Activated CD8-positive, alpha-beta T cell treated with anti-CD3 and anti-CD28 coated beads for 36 hours (primary cell): ENCODE data around the gene KNCN. TPM values are rescaled to one million over a fixed set of nuclear protein-coding genes. Genes with fewer than 3 reads are reported as not detected.

ENCODE experiments used
- ATAC-seq: fragments of 200-7000 bp; cut with Tn5 transposase; one replicate; pipeline ENCODE4 v1.10.0; 2021; ENCODE audit warnings: mild to moderate bottlenecking, moderate library complexity
- CTCF ChIA-PET: fragments of 350-600 bp; sonication (Branson Sonifier 250); formaldehyde crosslinking; loops from one replicate; lab custom pipeline; 2021; ENCODE audit warnings: antibody characterized with exemption; lab: Charles Lee
- POLR2A ChIA-PET: fragments of 350-600 bp; sonication (Branson Sonifier 250); formaldehyde crosslinking; loops from one replicate; lab custom pipeline; 2021; ENCODE audit warnings: antibody characterized with exemption; lab: Charles Lee
- DNase-seq: peaks from one replicate; pipeline ENCODE4 v3.0.0-alpha.2; 2020
- H3K27ac Mint-ChIP-seq: one replicate; pipeline ENCODE4 v1.8.0; 2021; ENCODE audit warnings: mild to moderate bottlenecking, mixed read lengths
- H3K27me3 Mint-ChIP-seq: one replicate; pipeline ENCODE4 v1.8.0; 2021; ENCODE audit warnings: mixed read lengths
- H3K36me3 Mint-ChIP-seq: one replicate; pipeline ENCODE4 v1.8.0; 2021; ENCODE audit warnings: low read depth, mixed read lengths
- H3K4me1 Mint-ChIP-seq: one replicate; pipeline ENCODE4 v1.8.0; 2021; ENCODE audit warnings: low read depth, mixed read lengths
- H3K4me3 Mint-ChIP-seq: one replicate; pipeline ENCODE4 v1.8.0; 2021; ENCODE audit warnings: mild to moderate bottlenecking, moderate library complexity, mixed read lengths
- H3K9me3 Mint-ChIP-seq: one replicate; pipeline ENCODE4 v1.8.0; 2021; ENCODE audit warnings: mixed read lengths
- intact Hi-C: fragments of 100-400 bp; cut with micrococcal nuclease; formaldehyde crosslinking; loops from one replicate; pipeline ENCODE4 v1.10.0; 2022
- total RNA-seq, 2 experiments: library from RNA; stranded (reverse); gene quantifications; one replicate each; pipeline ENCODE4 v1.2.3, GENCODE V29; 2021
- TF ChIP-seq, protein P1 (sequence below): fragments of 200-600 bp; IDR thresholded peaks from one replicate; pipeline ENCODE4 v1.8.0; 2022; ENCODE audit warnings: antibody characterized with exemption, mild to moderate bottlenecking

Gene KNCN
- total RNA-seq, 2 experiments from 2014 or later: not detected

GRCh38 chr1:46517010-46517600 lies 34.3 kb downstream of the KNCN start:
- Mint-ChIP-seq H3K36me3 (no peaks in the 10 kb centered on the region), H3K27ac (no peak overlapping the region), H3K4me1 (peaks cover 6% of the 10 kb centered on the region), H3K27me3 (peaks cover 24% of the 10 kb centered on the region), H3K9me3 (no peaks in the 10 kb centered on the region), H3K4me3 (no peak overlapping the region)
- TF ChIP-seq, protein P1, sequence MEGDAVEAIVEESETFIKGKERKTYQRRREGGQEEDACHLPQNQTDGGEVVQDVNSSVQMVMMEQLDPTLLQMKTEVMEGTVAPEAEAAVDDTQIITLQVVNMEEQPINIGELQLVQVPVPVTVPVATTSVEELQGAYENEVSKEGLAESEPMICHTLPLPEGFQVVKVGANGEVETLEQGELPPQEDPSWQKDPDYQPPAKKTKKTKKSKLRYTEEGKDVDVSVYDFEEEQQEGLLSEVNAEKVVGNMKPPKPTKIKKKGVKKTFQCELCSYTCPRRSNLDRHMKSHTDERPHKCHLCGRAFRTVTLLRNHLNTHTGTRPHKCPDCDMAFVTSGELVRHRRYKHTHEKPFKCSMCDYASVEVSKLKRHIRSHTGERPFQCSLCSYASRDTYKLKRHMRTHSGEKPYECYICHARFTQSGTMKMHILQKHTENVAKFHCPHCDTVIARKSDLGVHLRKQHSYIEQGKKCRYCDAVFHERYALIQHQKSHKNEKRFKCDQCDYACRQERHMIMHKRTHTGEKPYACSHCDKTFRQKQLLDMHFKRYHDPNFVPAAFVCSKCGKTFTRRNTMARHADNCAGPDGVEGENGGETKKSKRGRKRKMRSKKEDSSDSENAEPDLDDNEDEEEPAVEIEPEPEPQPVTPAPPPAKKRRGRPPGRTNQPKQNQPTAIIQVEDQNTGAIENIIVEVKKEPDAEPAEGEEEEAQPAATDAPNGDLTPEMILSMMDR: no peak
- ATAC-seq (no peak), DNase-seq (no peak)
- intact Hi-C loops: no loop called here
- ChIA-PET CTCF (interaction anchor here (1.3 to 1.4 kb wide), 2 partner anchors 9 to 71 kb away, joined by 4 to 5 read pairs; no protein-coding TSS in a partner anchor), POLR2A (interaction anchor here (1.3 kb wide), 1 partner anchor 14 kb away, joined by 4 read pairs; no protein-coding TSS in a partner anchor)

DNA sequence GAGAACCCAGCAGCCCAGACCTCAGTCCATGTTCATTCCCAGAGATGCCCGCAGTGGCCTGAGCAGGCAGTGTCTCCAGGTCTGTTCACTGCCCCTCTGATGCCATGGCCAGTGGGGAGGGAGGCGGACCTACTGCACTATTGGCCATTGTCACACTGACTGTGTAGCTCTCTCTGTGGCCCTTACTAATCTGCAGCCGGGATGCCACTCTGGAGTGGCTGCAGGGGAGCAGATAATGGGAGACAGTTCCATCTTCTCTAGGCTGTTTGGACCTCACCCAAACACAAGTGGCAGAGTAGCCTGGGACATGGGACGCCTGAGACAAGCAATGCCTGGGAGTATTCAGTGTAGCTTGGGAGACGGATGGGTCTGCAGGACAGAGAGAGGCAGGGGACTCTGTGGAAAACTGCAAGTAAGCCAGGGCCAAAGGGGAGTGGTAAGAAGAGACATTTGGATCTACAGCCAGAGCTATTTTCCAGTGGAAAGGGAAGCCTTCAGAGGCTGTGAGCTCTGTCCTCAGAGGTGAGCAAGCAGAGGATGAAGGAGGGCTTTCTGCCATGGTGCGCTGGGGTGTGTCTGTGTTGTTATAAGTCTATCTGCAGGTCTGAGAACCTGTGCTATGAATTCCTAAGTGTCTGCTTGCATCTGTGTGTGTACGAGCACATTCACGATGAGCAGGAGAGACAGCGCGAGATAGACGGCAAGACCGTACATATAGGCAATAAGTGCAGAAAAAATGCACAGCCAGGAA lies 35.1 kb downstream of the KNCN start:
- ATAC-seq (no peak), DNase-seq (no peak)
- Mint-ChIP-seq H3K27ac (no peak overlapping the region), H3K36me3 (no peaks in the 10 kb centered on the region), H3K4me1 (peaks cover 1% of the 10 kb centered on the region), H3K9me3 (no peaks in the 10 kb centered on the region), H3K27me3 (peaks cover 24% of the 10 kb centered on the region), H3K4me3 (no peak overlapping the region)
- ChIA-PET POLR2A (interaction anchor here (1.3 kb wide), 1 partner anchor 15 kb away, joined by 4 read pairs; no protein-coding TSS in a partner anchor), CTCF (interaction anchor here (0.8 to 1.3 kb wide), 2 partner anchors 11 to 70 kb away, joined by 3 to 4 read pairs; no protein-coding TSS in a partner anchor)
- TF ChIP-seq, protein P1: no peak
- intact Hi-C loops: no loop called here

DNA sequence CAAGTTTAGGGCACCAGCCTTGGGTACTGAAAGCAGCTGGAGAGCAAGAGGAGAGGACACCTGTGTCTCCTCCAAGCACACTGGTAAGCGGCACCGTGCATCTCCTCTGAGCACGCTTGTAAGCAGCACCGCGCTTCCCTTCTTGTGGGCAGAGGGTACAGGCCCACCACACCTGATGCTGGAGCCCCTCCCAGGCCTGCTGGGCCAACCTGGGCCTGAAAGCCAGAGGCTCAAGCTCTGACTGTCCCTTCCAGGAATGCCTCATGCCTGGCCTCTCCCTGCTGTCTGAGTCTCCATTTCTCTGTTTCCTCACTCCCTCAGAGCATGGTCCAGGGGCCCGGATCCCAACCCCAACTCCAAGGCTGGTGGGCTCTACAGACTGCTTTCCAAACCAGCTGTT lies 35.9 kb downstream of the KNCN start:
- TF ChIP-seq, protein P1: no peak
- Mint-ChIP-seq H3K27ac (no peak overlapping the region), H3K9me3 (no peaks in the 10 kb centered on the region), H3K4me3 (no peak overlapping the region), H3K4me1 (no peaks in the 10 kb centered on the region), H3K36me3 (no peaks in the 10 kb centered on the region), H3K27me3 (peaks cover 24% of the 10 kb centered on the region)
- DNase-seq (no peak), ATAC-seq (no peak)
- POLR2A ChIA-PET: no interaction called here
- CTCF ChIA-PET: interaction anchor here (1.3 kb wide), 1 partner anchor 69 kb away, joined by 4 read pairs; no protein-coding TSS in a partner anchor
- intact Hi-C loops: no loop called here

DNA sequence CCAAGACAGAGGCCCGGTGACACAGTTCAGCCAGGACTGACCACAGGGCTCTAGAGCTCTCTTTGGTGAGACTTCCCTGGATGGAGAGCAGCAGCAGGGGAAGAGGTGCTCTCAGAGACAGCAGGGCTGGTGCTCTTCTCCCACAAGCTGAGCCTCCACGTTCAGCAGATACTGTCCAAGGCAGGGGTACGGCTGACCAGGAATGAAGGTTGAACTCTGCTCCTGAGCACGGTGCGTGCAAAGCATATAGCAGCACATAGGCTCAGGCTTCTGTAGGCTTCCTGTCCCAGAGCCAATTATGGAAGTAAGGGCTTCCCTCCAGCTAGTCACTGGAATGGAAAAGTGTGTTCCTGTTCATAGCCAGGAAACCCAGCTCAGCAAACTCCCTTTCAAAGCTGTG lies 37.9 kb downstream of the KNCN start:
- H3K27ac Mint-ChIP-seq: no peak overlapping the region
- peaks cover 26% of the 10 kb centered on the region for H3K27me3 Mint-ChIP-seq
- DNase-seq (no peak), ATAC-seq (no peak)
- H3K4me3 Mint-ChIP-seq: no peak overlapping the region
- ChIA-PET CTCF (interaction anchor here (1.0 to 1.7 kb wide), 4 partner anchors 12 to 212 kb away, joined by 3 to 6 read pairs (median 3); no protein-coding TSS in a partner anchor), POLR2A (no interaction called here)
- intact Hi-C loops: no loop called here
- H3K4me1 Mint-ChIP-seq: no peaks in the 10 kb centered on the region
- TF ChIP-seq, protein P1: no peak
- no peaks in the 10 kb centered on the region for H3K36me3 Mint-ChIP-seq
- H3K9me3 Mint-ChIP-seq: no peaks in the 10 kb centered on the region

- Mint-ChIP-seq H3K4me1 (no peaks in the 10 kb centered on the region), H3K4me3 (no peak overlapping the region), H3K36me3 (no peaks in the 10 kb centered on the region), H3K9me3 (no peaks in the 10 kb centered on the region), H3K27ac (no peak overlapping the region), H3K27me3 (peaks cover 21% of the 10 kb centered on the region)
- ChIA-PET POLR2A (no interaction called here), CTCF (interaction anchor here (1.0 to 1.7 kb wide), 5 partner anchors 9 to 212 kb away, joined by 3 to 6 read pairs (median 3); no protein-coding TSS in a partner anchor)
- TF ChIP-seq, protein P1: no peak
- intact Hi-C loops: no loop called here
- ATAC-seq: no peak
- DNase-seq: no peak
Observed at GRCh38 chr1:46512792-46513190, 38.7 kb downstream of the KNCN start.
